ENCODE measurements around the gene FGGY. TPM values are rescaled to one million over a fixed set of nuclear protein-coding genes. Genes with fewer than 3 reads are reported as not detected.
"Not testable (repeated sequence)": the region's sequence is repeated elsewhere in the genome, so short reads cannot be mapped to it uniquely, and the experiment has no call there.

The FGGY gene
- total RNA-seq, 1 experiment from 2014 or later: 12.0 TPM

- no peak for ATAC-seq
- Mint-ChIP-seq H3K9me3 (peaks cover 22% of the 10 kb centered on the region), H3K36me3 (peaks cover 8% of the 10 kb centered on the region), H3K4me1 (no peaks in the 10 kb centered on the region), H3K4me3 (no peak overlapping the region), H3K27ac (no peak overlapping the region), H3K27me3 (ENCODE audit: low read depth) (no peaks in the 10 kb centered on the region; the same call in 1 of the 2 replicates)
- no peak for DNase-seq (ENCODE audit: low spot score)
- ChIA-PET POLR2A (no interaction called here), CTCF (no interaction called here)
- TF ChIP-seq SMAD4 (CRISPR knock-in tag; IDR thresholded peaks at IDR 0.05) (no peak), ZNF317 (CRISPR knock-in tag; IDR thresholded peaks at IDR 0.05; ENCODE audit: borderline replicate concordance, low read depth) (no peak), STAT6 (CRISPR knock-in tag; conservative IDR thresholded peaks at IDR 0.05; ENCODE audit: low read depth) (no peak), ZMAT4 (CRISPR knock-in tag; IDR thresholded peaks at IDR 0.05) (no peak), AR (CRISPR knock-in tag; IDR thresholded peaks at IDR 0.05) (no peak), CREB1 (CRISPR knock-in tag; IDR thresholded peaks at IDR 0.05) (no peak), NR1H2 (CRISPR knock-in tag; IDR thresholded peaks at IDR 0.05) (no peak), ZBTB21 (CRISPR knock-in tag; IDR thresholded peaks at IDR 0.05; ENCODE audit: borderline replicate concordance) (no peak), RELA (CRISPR knock-in tag; IDR thresholded peaks at IDR 0.05; ENCODE audit: borderline replicate concordance) (no peak), GRHL2 (CRISPR knock-in tag; IDR thresholded peaks at IDR 0.05; ENCODE audit: insufficient replicate concordance, severe bottlenecking) (no peak), E2F5 (CRISPR knock-in tag; IDR thresholded peaks at IDR 0.05) (no peak), ZNF423 (CRISPR knock-in tag; IDR thresholded peaks at IDR 0.05) (no peak), MYBL2 (CRISPR knock-in tag; IDR thresholded peaks at IDR 0.05) (no peak), NR2C2 (CRISPR knock-in tag; IDR thresholded peaks at IDR 0.05) (no peak), ZNF396 (CRISPR knock-in tag; IDR thresholded peaks at IDR 0.05; ENCODE audit: borderline replicate concordance) (no peak), CBFB (CRISPR knock-in tag; IDR thresholded peaks at IDR 0.05; ENCODE audit: low read depth) (no peak)
- TF ChIP-seq, protein P1, sequence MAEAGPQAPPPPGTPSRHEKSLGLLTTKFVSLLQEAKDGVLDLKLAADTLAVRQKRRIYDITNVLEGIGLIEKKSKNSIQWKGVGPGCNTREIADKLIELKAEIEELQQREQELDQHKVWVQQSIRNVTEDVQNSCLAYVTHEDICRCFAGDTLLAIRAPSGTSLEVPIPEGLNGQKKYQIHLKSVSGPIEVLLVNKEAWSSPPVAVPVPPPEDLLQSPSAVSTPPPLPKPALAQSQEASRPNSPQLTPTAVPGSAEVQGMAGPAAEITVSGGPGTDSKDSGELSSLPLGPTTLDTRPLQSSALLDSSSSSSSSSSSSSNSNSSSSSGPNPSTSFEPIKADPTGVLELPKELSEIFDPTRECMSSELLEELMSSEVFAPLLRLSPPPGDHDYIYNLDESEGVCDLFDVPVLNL (CRISPR knock-in tag; IDR thresholded peaks at IDR 0.05; ENCODE audit: borderline replicate concordance, low read depth): no peak
Observed at GRCh38 chr1:59709333-59709732, 412.4 kb downstream of the FGGY start.

GRCh38 chr1:59710920-59711319 is 414.0 kb downstream of the FGGY start:
- H3K4me1 Mint-ChIP-seq; ATAC-seq; DNase-seq (ENCODE audit: low spot score); H3K27me3 Mint-ChIP-seq (ENCODE audit: low read depth); POLR2A ChIA-PET; CTCF ChIA-PET; H3K36me3 Mint-ChIP-seq; H3K4me3 Mint-ChIP-seq; H3K27ac Mint-ChIP-seq: not testable (repeated sequence)
- peaks cover 22% of the 10 kb centered on the region for H3K9me3 Mint-ChIP-seq

All from WTC11 (cell line).